Mesenchymal stem cell (in vitro differentiated cells and primary cell): ENCODE results near the gene PCMT1.

Experiments
- DNase-seq: peaks from one replicate; pipeline ENCODE4 v3.0.0-alpha.2; 2013
- H2AFZ ChIP-seq: one replicate; pipeline ENCODE4 v1.6.1; 2013; ENCODE audit warnings: low read depth, mild to moderate bottlenecking, control low read depth, inconsistent platforms, low read length, moderate library complexity
- H2AK5ac ChIP-seq: 2 replicates; pipeline ENCODE4 v1.6.1; 2013; ENCODE audit warnings: low read length, moderate library complexity, mild to moderate bottlenecking, inconsistent platforms; ENCODE audit not compliant: severe bottlenecking
- H2BK120ac ChIP-seq: one replicate; pipeline ENCODE4 v1.6.1; 2013; ENCODE audit warnings: low read depth, mild to moderate bottlenecking, inconsistent platforms, low read length, moderate library complexity
- H2BK12ac ChIP-seq, 2 experiments: one replicate each; pipeline ENCODE4 v1.6.1; 2013; ENCODE audit warnings: inconsistent platforms in 2 of 2, low read length in 2 of 2, mild to moderate bottlenecking in 2 of 2, moderate library complexity in 2 of 2, control low read depth in 1 of 2
- H2BK15ac ChIP-seq: one replicate; pipeline ENCODE4 v1.6.1; 2013; ENCODE audit warnings: mild to moderate bottlenecking, low read depth, inconsistent platforms; ENCODE audit not compliant: poor library complexity, severe bottlenecking
- H2BK5ac ChIP-seq: 2 replicates; pipeline ENCODE4 v1.6.1; 2013; ENCODE audit warnings: low read depth, mild to moderate bottlenecking, low read length, control low read depth, inconsistent platforms; ENCODE audit not compliant: poor library complexity, severe bottlenecking
- H3K14ac ChIP-seq, 2 experiments: one replicate each; pipeline ENCODE4 v1.6.1; 2013; ENCODE audit warnings: inconsistent platforms in 2 of 2, low read length in 2 of 2, control low read depth in 1 of 2, mild to moderate bottlenecking in 1 of 2, moderate library complexity in 1 of 2
- H3K18ac ChIP-seq, 2 experiments: one replicate each; pipeline ENCODE4 v1.6.1; 2013; ENCODE audit warnings: inconsistent platforms in 2 of 2, low read length in 2 of 2, control low read depth in 1 of 2, low read depth in 1 of 2, mild to moderate bottlenecking in 1 of 2
- H3K23ac ChIP-seq, 2 experiments: one replicate each; pipeline ENCODE4 v1.6.1; 2013; ENCODE audit warnings: inconsistent platforms in 2 of 2, low read length in 2 of 2, mild to moderate bottlenecking in 2 of 2, moderate library complexity in 2 of 2, control low read depth in 1 of 2
- H3K27ac ChIP-seq: 2 replicates; pipeline ENCODE4 v1.5.1; 2013; ENCODE audit warnings: mild to moderate bottlenecking, moderate library complexity, low read length, control low read depth, inconsistent platforms; ENCODE audit not compliant: poor library complexity, severe bottlenecking
- H3K27me3 ChIP-seq, 2 experiments: 2 replicates each; pipeline versions ENCODE4 v1.6.1 to v1.7.0; 2013; ENCODE audit warnings: low read length in 2 of 2, mild to moderate bottlenecking in 2 of 2, moderate library complexity in 2 of 2, control low read depth in 1 of 2, inconsistent platforms in 1 of 2; ENCODE audit not compliant: control insufficient read depth in 1 of 2, insufficient read depth in 1 of 2
- H3K36me3 ChIP-seq, 2 experiments: 2 replicates each; pipeline versions ENCODE4 v1.6.1 to v1.7.0; 2013; ENCODE audit warnings: low read length in 2 of 2, control low read depth in 1 of 2, inconsistent platforms in 1 of 2, low read depth in 1 of 2, mild to moderate bottlenecking in 1 of 2; ENCODE audit not compliant: insufficient read depth in 2 of 2, control insufficient read depth in 1 of 2
- H3K4ac ChIP-seq, 2 experiments: one replicate each; pipeline ENCODE4 v1.6.1; 2013; ENCODE audit warnings: inconsistent platforms in 2 of 2, low read length in 2 of 2, mild to moderate bottlenecking in 2 of 2, moderate library complexity in 2 of 2, control low read depth in 1 of 2, low read depth in 1 of 2
- H3K4me1 ChIP-seq: 2 replicates; pipeline ENCODE4 v1.6.1; 2013; ENCODE audit warnings: low read depth, low read length, control low read depth; ENCODE audit not compliant: control insufficient read depth, insufficient read depth
- H3K4me2 ChIP-seq: 2 replicates; pipeline ENCODE4 v1.6.1; 2013; ENCODE audit warnings: low read length, mild to moderate bottlenecking, inconsistent platforms; ENCODE audit not compliant: poor library complexity, severe bottlenecking
- H3K4me3 ChIP-seq, 2 experiments: 2 replicates each; pipeline versions ENCODE4 v1.5.1 to v1.7.0; 2013; ENCODE audit warnings: low read length in 2 of 2, mild to moderate bottlenecking in 2 of 2, control low read depth in 1 of 2, low read depth in 1 of 2; ENCODE audit not compliant: insufficient read depth in 1 of 2
- H3K79me1 ChIP-seq: replicated peaks from 2 replicates; pipeline ENCODE4 v1.6.1; 2013; ENCODE audit warnings: mild to moderate bottlenecking, control low read depth, low read length, inconsistent platforms; ENCODE audit not compliant: poor library complexity, severe bottlenecking
- H3K9ac ChIP-seq: 2 replicates; pipeline ENCODE4 v1.7.0; 2013; ENCODE audit warnings: mild to moderate bottlenecking, low read length, moderate library complexity
- H3K9me3 ChIP-seq: 2 replicates; pipeline ENCODE4 v1.7.0; 2013; ENCODE audit warnings: mild to moderate bottlenecking, low read length; ENCODE audit not compliant: control insufficient read depth
- H4K8ac ChIP-seq: one replicate; pipeline ENCODE4 v1.6.1; 2013; ENCODE audit warnings: inconsistent platforms, mild to moderate bottlenecking, low read length, moderate library complexity
- H4K91ac ChIP-seq: one replicate; pipeline ENCODE4 v1.6.1; 2013; ENCODE audit warnings: mild to moderate bottlenecking, low read length, inconsistent platforms
- WGBS: methylation state at CpG from one replicate; pipeline ENCODE4 v1.1.7; 2013; ENCODE audit warnings: mixed read lengths; 5-methylcytosine and 5-hydroxymethylcytosine counted together

Gene PCMT1

GRCh38 chr6:149771925-149772324, 22.4 kb downstream of the PCMT1 start:
- no peak overlapping the region for H3K18ac ChIP-seq
- H3K23ac ChIP-seq = no peak overlapping the region
- H4K8ac ChIP-seq = no peak overlapping the region
- no peak overlapping the region for H3K9ac ChIP-seq
- H3K14ac ChIP-seq = no peak overlapping the region
- no peak overlapping the region for H3K4me3 ChIP-seq
- H3K36me3 ChIP-seq = peaks cover 27 to 54% of the 10 kb centered on the region in 2 experiments
- H4K91ac ChIP-seq = no peak overlapping the region
- no peaks in the 10 kb centered on the region for H3K9me3 ChIP-seq
- WGBS = over 99% methylated on average over 5 of the region's 6 CpGs
- no peak overlapping the region for H3K4ac ChIP-seq
- no peak overlapping the region for H2BK12ac ChIP-seq
- H2AK5ac ChIP-seq = no peak overlapping the region
- no peak overlapping the region for H3K4me2 ChIP-seq
- H2BK15ac ChIP-seq = no peak overlapping the region
- DNase-seq = no peak
- H3K79me1 ChIP-seq = peaks cover 16% of the 10 kb centered on the region
- H3K27me3 ChIP-seq = no peaks in the 10 kb centered on the region
- H2AFZ ChIP-seq = no peak overlapping the region
- no peak overlapping the region for H2BK120ac ChIP-seq
- H3K27ac ChIP-seq = no peak overlapping the region
- H3K4me1 ChIP-seq = peaks cover 3% of the 10 kb centered on the region
- H2BK5ac ChIP-seq = no peak overlapping the region

- Histone ChIP-seq H3K9me3 (no peaks in the 10 kb centered on the region), H3K4ac (no peak overlapping the region), H2BK15ac (no peak overlapping the region), H3K27ac (no peak overlapping the region), H2BK120ac (no peak overlapping the region), H2AFZ (no peak overlapping the region), H3K4me2 (no peak overlapping the region), H3K79me1 (peaks cover 12% of the 10 kb centered on the region), H3K4me3 (no peak overlapping the region), H4K8ac (no peak overlapping the region), H3K36me3 (peaks cover 24 to 70% of the 10 kb centered on the region in 2 experiments), H4K91ac (no peak overlapping the region), H2AK5ac (no peak overlapping the region), H3K27me3 (no peaks in the 10 kb centered on the region), H3K18ac (no peak overlapping the region), H3K23ac (no peak overlapping the region), H2BK12ac (no peak overlapping the region), H2BK5ac (no peak overlapping the region), H3K4me1 (no peaks in the 10 kb centered on the region), H3K14ac (no peak overlapping the region), H3K9ac (no peak overlapping the region)
- no peak for DNase-seq
- WGBS = 83% methylated on average over 1 of the region's 1 CpG
These were observed 28.1 kb downstream of the PCMT1 start for GRCh38 chr6:149777624-149778023.

- Histone ChIP-seq H3K4me2 (no peak overlapping the region), H3K36me3 (peaks cover 18 to 74% of the 10 kb centered on the region in 2 experiments), H4K91ac (no peak overlapping the region), H3K79me1 (peaks cover 17% of the 10 kb centered on the region), H2BK120ac (no peak overlapping the region), H3K14ac (no peak overlapping the region), H3K23ac (no peak overlapping the region), H2BK15ac (no peak overlapping the region), H3K27ac (no peak overlapping the region), H3K4ac (no peak overlapping the region), H3K18ac (no peak overlapping the region), H4K8ac (no peak overlapping the region), H3K4me3 (no peak overlapping the region), H2BK5ac (no peak overlapping the region), H3K4me1 (peaks cover 1% of the 10 kb centered on the region), H2AK5ac (no peak overlapping the region), H2BK12ac (no peak overlapping the region), H2AFZ (no peak overlapping the region), H3K9me3 (no peaks in the 10 kb centered on the region), H3K27me3 (no peaks in the 10 kb centered on the region), H3K9ac (no peak overlapping the region)
- 100% methylated on average over 2 of the region's 2 CpGs for WGBS
- DNase-seq = no peak
These were observed 30.1 kb downstream of the PCMT1 start for GRCh38 chr6:149779644-149779963.

- H4K8ac ChIP-seq = no peak overlapping the region
- no peak overlapping the region for H4K91ac ChIP-seq
- no peak overlapping the region for H2BK5ac ChIP-seq
- no peak for DNase-seq
- H3K36me3 ChIP-seq = peaks cover 10 to 59% of the 10 kb centered on the region in 2 experiments
- H3K4me2 ChIP-seq = no peak overlapping the region
- H3K23ac ChIP-seq = no peak overlapping the region
- H2BK15ac ChIP-seq = no peak overlapping the region
- no peaks in the 10 kb centered on the region for H3K9me3 ChIP-seq
- no peak overlapping the region for H2BK120ac ChIP-seq
- no peak overlapping the region for H3K4me3 ChIP-seq
- H3K27me3 ChIP-seq = no peaks in the 10 kb centered on the region
- H2BK12ac ChIP-seq = no peak overlapping the region
- no peak overlapping the region for H2AK5ac ChIP-seq
- no peak overlapping the region for H3K9ac ChIP-seq
- H3K4ac ChIP-seq = no peak overlapping the region
- peaks cover 1% of the 10 kb centered on the region for H3K4me1 ChIP-seq
- H3K79me1 ChIP-seq = peaks cover 12% of the 10 kb centered on the region
- no peak overlapping the region for H3K14ac ChIP-seq
- H3K27ac ChIP-seq = no peak overlapping the region
- no peak overlapping the region for H3K18ac ChIP-seq
- no peak overlapping the region for H2AFZ ChIP-seq
These were observed 32.2 kb downstream of the PCMT1 start for GRCh38 chr6:149781715-149782114.
